HUDEP-2 (cell line): Measurements from ENCODE around the gene GNG2.
A peak's percentile ranks its signal among the peaks of the same experiment; 100 is the strongest.

Source experiments
- DNase-seq, 76 experiments: peaks; one replicate each; lab custom pipeline; 2025; ENCODE audit not compliant: unreplicated experiment in 76 of 76; lab: John Stamatoyannopoulos, UW

Gene GNG2

DNA sequence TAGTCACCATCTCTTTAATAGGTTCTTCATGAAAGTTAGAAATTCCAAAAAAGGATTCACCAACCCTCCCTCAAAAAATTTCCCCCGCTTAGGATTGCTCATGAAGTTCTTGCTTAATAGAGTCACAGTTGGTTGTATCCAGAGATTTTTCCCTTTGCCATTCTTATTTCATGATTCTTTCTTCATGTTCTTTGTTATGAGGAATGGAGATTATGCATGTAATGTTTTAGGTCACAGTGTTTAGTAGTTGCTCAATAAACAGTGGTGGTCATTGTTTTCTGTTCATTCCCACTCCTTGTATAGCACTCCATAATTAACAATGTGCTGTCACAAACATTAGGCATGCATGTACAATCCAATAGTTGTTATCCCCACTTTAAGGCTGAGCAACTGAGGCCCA lies 77.7 kb downstream of the GNG2 start:
- DNase-seq = no peak

DNA sequence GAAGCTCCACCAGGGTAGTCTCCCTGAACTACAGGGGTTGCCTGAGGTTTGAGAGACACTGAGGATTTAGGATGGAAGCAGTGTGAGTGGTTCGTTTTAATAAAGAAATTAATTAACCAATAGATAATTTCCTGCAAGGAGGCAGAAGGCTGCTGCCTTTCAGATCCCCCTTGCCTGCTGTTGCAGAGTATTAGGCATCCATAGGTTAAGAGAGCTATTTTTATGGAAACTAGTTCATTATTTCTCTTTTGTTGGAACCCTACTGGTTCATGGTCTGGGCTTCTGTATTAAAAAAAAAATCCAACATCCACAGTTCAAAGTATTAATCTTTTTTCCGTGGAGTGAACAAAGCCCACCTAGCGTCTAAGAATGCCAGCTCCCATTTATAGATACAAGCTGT lies 78.4 kb downstream of the GNG2 start:
- no peak for DNase-seq

DNA sequence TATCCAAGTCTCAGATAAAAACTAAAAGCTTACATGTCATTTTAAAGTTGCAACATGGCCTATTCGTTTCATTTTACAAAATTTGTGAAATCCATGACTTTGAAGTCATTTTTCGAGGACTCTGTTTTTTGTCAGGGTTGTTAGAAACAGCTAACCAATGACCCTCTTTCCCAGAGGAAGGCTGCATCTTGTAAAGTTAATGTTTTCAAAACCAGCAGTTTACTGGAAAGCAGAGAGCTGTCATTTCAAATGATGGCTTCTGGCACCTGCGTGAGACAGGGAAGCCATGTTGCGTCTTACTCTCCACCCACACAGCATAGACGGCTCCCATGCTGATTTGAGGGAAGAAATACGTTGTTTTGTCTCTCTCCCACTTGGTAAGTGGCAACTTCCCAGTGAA lies 78.8 kb downstream of the GNG2 start:
- DNase-seq = no peak

DNA sequence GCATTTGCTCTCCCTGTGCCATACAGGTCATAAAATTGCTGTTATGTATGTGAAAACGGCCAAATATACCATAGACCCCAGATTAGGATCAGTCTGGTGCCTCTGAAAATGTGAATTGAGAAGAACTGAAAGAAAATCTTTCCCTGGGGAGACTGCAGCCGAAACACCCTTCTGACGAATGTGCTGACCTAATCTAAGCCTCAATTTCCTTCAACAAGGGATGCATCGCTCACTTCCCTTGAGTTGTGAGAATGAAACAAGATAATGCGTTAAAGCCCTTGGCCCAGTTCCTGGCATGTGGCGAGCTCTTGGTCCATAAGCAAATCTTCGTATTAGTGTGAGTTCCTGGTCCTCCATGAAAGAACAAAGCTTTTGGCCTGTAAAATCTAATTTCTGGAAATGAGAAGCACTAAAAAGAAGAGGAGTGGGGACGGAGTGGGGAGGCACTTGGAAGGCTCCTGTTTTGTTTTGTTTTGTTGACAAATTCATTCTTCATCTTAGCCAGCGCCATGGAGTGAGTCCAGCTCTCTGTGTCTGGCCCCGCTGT lies 79.4 kb downstream of the GNG2 start:
- DNase-seq = no peak

DNA sequence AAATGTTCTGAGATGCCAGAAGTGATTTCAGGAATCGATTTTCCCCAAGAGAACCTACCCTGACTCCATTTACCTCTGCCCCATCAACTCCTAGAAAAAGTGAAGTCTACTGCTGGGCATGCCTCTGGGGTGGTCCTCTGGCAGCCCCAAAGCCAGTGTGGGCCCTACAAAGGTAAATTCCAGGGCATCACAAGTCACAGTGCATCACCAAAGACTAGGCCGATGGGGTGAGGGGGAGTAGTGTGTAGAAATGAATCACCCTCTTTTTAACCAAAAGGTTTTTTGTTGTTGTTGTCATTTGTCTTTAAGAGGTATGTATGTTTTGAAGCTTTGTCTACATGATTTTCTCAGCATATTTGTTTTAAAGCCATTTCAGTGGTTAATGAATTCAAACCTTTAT lies 82.6 kb downstream of the GNG2 start:
- DNase-seq = no peak

DNA sequence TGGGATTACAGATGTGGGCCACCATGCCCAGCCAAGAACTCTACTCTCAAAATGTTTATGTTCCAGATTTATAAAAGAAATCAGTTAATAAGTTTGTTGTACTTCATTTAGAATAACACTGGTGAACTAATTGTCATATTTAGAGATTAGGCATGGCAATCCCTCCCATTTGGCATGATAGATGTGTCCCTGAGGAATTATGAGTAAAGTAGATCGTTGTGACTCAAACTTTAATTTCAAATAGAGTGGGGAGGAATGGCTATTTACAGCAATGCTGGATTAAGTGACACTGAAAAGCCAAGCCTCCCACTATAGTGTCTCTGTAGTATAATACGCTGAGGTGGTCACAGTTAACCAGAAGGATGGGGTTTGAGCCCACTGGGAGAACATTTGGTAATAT lies 89.6 kb downstream of the GNG2 start:
- no peak for DNase-seq

DNA sequence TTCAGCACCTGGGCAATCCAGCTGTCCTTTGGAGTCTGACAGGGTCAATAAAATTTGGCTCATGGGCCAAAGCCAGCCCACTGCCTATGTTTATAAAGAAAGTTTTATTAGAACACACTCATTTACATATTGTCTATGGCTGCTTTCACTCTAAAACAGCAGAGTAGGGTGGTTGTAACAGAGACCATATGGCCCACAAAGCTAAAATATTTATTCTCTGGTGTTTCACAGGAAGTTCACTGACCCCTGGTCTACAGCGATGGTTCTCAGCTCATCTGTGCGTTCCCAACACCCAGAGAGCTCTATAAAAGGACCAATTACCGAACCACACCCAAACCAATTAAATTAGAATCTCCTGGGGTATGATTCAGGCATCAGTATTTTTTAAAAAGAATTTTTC lies 91.2 kb downstream of the GNG2 start:
- DNase-seq = no peak

DNA sequence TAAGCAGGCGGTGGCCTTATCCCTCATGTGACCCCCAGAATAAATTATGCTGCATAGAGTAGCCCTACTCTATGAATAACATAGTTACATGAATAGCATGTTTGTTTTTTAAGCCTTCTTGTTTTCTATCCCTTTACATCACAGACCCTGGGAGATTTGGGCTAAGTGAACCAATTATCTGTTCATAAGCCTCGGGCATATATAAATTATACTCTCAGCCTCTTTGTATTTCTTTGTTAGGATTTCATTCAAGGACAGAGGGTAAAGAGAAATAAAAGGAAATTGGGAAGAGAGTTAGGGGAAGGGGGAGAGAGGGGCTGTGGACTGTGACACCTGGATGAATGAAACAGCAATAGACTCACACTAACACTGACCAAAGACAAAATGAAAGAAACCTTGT lies 93.6 kb downstream of the GNG2 start:
- DNase-seq = no peak

DNA sequence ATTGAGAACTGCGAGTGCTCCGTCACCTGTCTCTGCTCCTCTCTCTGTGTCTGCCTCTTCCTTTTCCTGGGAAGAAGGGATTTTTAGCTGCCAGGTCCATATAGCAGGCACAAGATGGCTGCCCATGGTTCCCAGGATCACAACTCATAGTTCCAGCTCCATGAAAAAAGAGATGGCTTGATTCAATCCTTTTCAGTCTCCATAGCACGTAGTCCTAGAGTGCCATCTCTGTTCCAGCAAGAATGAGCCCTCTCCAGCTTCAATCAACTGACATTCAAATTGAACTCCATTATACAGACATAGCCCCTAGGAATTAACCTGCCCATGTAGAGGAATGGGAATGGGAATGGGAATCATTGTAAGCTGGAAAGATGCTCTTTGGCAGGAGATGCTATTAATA lies 94.2 kb downstream of the GNG2 start:
- no peak for DNase-seq

DNA sequence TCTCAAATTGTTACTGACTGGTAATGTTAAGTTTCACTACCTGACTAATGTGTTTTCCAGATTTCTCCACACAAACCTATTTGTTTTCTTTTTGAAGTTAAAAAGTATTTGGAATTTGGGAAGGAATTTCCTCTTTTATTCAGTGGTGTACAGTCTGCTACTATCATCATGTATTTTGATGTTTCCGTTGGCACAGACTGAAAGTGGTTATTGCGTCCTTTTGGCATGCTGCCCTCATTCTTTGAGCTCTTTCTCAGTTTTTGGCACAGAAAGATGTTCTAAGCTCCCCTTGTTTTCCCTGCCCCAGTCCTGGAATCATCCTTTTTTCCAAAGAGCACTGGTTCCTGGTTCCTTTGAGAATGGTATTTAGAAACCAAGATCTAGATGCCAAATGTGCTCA lies 97.5 kb downstream of the GNG2 start:
- DNase-seq = no peak

DNA sequence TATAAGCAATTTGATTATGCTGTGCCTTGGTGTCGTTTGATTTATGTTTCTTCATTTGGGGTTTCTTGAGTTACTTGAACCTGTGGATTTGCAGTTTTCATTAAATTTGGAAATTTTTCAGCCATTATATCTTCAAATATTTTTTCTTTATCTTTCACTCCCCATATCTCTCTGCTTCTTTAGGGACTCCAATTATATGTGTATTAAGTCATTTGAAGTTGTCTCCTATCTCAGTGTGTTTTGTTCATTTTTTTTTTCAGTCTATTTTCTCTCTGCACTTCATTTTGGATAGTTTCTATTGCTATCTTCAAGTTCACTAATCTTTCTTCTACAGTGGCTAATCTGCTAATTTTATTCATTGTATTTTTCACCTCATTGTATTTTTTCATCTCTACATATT lies 99.5 kb downstream of the GNG2 start:
- no peak for DNase-seq

DNA sequence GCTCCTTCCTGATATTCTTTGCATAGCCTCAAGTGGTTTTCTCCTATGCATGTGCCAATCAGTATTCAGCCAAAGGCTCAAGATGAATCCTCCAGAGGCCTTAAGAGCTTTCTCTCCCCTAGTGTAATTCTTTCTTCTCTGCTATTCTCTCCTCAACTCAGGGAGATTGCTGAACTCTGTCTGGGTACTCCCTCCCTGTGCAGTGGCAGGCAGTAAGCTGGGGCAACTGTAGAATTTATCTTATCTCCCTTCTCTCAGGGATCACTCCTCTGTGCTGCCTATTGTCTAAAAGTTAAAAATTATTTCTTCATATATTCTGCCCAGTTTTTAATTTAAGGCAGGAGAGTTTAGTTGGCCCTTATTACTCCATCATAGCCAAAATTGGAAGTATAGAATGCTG lies 100.5 kb downstream of the GNG2 start:
- DNase-seq = peak in 6 of 76 experiments; percentile 2 to 31 (median 10)

DNA sequence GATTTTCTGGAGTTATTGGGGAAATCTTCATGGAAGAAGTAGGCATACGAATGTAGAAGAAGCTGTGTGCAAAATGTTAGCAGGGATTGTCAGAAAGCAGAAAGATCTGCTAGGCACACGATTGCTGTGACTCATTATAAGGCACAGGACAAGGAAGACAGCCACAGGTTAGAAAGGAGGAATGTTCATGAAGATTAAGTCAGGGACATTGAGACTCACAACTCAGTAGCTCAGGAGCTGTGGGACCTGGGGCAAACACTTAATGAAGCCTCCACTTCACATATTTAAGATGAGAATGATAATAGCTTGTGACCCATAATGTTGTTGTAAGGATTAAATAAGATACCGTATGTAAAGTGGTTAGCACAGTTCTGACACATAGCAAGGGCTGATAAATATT lies 102.3 kb downstream of the GNG2 start:
- DNase-seq = no peak

DNA sequence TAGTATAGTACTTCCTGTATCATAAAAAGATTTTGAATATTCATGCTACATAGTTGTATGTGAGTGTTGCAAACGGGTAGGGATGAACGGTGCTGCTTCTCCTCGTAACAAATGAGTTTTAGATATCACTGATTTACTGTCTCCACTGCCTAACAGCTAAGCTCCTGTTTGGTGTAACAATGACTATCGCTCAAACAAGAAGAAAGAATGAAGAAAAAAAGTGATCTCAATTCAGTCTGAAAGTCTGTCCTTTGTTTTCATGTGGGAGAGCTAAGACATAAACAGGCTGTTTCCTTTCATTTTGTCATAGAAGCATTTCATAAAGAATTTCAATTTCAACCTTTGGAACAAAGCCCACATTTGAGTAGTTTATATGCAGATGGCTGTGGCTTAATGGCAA lies 102.9 kb downstream of the GNG2 start:
- DNase-seq = no peak

DNA sequence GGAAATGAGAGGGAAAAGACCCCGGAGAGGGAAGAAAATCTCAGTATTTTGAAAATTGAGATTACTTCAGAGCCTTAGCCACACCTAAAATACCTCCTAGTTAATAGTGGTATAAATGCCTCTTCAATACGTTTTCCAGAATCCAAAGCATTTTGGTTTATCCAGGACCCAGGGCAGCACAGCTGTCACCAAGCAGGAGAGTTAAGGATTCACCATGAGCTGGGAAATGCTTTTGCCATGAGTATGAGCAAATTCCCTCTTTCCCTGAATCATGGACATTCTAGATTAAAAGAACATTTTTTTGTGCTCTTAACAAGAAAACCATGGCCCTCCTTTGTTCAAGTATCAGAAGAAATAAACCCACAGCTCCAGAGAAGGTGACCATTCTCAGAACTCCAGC lies 107.1 kb downstream of the GNG2 start:
- no peak for DNase-seq

DNA sequence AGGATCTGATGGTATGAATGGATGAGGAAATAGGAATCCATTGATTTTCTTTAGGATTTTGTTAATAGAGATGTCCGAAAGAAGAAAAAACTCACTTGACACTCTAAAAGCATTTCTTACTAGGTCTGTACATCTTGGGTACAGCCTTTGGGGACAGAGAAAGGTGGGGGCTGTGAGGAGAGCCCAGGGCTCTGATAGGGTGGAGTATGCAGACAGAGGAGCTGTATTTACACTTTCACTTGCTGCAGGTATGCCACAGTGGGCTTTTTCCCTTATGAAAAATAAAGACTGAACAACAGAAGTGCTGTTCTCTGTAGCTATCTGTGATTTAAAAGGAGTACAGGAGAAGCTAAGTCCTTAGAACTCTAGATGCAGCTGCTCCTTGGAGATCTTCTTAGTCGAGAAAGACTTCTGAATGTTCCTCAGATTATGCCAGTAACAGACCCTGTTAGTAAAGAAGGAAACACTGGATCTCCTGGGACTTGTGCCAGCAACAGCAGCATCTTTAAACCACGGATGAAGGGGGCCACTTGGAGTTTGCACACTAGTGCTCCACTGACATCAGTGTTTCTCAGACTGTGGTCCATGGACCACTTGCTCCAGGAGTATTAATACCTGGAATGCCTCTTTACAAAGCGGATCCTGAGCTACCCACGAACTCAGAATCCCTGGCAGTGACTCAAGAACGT lies 109.6 kb downstream of the GNG2 start:
- DNase-seq = no peak

DNA sequence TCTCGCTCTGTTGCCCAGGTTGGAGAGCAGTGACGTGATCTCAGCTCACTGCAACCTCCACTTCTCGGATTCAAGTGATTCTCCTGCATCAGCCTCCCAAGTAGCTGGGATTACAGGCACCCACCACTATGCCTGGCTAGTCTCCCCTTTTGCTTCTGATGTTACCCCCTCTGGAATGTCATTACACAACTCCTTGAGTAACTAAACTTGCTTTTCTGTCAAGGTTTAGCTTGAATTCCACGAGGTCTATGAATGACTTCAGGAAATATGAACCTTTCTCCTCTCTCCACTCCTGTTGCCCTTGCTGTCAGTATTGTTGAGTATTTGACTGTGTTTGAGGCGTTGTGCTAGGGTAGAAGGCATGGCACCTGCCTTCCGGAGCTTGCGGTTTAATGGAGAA lies 112.2 kb downstream of the GNG2 start:
- DNase-seq = no peak

DNA sequence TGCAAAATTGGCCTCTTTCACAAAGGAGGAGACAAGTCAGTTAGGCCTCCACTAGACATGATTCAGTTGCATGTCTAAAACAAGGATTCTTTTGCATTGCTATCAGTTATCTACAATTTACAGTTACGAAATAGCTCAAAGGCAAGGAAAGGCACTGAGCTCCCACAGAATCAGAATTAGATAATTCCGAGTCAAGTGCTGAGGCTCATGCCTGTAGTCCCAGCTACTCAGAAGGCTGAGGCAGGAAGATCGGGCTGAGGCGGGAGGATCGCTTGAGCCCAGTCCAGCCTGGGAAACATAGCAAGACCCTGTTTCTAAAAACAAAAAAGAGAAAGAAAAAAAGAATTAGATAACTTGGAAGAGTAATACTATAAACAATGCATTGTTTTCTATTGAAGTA lies 116.7 kb downstream of the GNG2 start:
- DNase-seq = peak in 3 of 76 experiments; percentile 7 to 13 (median 8)

DNA sequence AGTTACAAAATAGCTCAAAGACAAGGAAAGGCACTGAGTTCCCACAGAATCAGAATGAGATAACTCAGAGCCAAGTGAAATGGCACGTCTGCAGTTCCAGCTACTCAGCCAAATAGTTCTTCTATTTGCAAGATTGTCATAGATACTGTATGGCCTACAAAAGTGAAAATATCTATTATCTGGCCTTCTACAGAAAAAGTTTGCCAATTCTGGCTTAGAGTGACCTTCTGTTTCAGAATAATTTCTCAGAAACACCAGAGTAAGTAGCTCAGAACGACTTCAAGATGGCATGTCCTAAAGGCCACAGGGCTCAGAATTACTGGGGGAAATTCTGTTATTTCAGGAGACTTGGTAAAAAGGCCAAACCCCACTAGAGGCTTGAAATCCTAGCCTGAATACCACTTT lies 118.3 kb downstream of the GNG2 start:
- peak in 18 of 76 experiments; percentile 5 to 59 (median 28) for DNase-seq

DNA sequence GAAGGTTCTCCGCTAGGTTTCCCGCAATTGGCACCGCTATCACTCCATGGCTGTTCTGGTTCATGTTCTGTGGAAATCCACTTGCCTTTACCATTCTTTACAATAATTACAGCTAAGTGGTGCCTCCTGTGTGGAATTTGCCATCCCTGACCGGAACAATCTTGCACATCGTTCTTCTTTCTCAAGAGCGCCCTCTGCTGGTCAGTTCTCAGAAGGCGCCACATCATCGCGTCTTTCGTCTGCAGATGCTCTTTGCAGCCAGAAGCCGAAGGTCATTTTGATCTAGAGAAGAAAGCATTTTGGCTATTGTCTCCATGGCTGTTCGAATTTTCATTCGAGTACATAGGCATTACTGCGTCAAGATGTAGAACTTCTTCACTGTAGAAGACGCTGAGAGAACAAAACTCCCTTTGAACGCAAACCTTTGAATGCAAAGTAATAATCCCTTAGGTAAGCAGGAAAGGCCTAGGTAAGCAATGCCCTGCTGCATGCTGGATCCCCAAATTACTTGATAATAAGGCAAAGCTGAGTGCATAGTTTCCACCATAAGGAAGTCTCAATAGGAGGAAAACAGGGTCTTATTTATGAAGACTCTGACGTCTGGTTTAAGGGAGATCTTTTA lies 118.8 kb downstream of the GNG2 start:
- peak in 70 of 76 experiments; percentile 4 to 85 (median 64) for DNase-seq

DNA sequence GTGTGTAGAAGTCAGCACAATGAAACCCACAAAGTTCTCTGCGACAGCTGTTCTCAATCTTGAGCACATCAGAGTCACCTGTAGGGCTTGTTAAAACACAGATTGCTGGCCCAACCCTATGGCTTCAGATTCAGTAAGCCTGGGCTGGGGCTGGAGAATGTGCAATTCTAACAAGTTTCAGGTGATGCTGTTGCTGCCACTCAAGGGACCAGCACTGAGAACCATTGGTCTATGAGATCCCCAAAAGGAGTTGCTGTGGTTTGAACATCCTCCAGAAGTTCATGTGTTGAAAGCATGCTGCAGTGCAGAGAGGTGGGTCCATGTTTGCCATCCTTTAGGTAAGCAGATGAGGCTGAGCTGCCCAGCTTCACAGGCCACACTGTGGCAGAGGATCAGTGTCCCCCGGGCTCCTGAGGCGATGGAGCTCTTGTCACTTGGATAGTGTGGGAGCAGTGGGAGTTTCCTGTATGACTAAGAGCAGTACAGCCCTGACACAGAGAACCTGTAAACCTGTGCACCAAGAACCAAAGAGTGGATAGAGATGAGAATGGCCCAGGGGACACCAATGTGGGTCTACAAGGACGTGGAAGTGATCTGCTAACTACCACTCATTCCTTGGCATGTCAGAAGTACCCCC lies 120.9 kb downstream of the GNG2 start:
- no peak for DNase-seq

DNA sequence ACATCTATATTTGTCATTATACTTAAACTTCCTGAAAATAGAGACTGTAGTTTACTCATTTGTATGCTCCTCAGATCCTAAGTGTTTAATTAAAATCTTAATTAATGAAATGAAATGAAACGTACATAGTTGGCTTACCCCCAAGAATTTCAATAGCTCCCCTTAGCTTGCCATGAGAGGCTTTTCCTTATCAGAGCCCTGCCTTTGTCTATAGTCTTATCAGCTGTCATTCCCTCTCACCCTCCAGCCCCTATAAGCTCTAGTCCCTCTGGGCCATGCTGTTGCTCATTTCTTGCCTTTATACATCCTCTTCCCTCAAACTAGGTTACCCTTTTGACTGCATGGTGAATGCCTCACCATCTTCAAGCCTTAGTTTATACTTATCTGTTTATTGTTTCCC lies 127.8 kb downstream of the GNG2 start:
- DNase-seq = peak in 37 of 76 experiments; percentile 5 to 65 (median 33)
